ENCODE results near the gene PLCD4.

Gene PLCD4

DNA sequence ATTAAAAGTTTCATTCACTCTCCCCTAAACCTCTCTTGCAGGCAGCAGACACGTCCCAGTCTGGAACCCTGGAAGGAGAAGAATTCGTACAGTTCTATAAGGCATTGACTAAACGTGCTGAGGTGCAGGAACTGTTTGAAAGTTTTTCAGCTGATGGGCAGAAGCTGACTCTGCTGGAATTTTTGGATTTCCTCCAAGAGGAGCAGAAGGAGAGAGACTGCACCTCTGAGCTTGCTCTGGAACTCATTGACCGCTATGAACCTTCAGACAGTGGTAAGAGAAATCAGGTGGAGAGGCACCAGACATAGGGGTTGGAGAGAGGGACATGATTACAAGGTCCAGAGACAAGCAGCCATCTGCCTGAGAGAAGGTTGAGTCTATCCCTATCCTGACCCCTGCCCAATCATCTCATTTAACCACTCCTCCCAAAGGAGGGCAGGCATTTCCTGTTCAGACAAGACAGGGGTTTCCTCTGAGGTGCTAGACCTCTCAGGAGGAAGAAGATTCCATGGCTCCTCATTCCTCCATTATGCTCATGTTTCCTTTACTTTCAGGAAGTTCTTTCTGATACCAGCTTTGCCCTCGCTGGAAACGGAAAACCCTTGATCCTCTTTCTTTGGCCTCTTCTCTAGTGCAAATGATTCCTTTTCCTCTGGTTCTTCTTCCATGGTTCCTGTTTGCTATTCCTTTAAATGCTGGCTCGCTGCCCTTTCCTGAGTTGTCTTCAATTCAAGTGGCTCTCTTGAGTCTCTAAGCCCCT, 15.1 kb downstream of the PLCD4 start:
- no peak for DNase-seq

GRCh38 chr2:218623366-218623705, 15.6 kb downstream of the PLCD4 start:
- DNase-seq = no peak

- no peak for DNase-seq
These were observed 18.7 kb downstream of the PLCD4 start for GRCh38 chr2:218626369-218626768.

- no peak for DNase-seq
These were observed 20.2 kb downstream of the PLCD4 start for GRCh38 chr2:218627939-218628338.

DNA sequence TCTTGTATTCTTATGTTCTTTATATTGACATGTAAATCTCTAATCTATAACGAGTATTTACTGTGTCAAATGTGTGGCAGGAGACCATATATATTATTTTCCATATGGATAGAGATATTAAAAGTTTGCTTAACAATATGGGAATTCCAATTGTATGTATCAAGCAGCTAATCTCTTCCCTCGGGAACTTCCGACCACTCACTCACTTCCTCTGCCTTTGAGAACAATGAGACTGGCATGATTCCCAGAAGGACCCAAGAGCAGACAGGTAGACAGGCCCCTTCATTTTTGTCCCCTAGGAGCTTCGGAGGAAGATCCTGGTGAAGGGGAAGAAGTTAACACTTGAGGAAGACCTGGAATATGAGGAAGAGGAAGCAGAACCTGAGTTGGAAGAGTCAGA, 24.1 kb downstream of the PLCD4 start:
- DNase-seq = no peak

- no peak for DNase-seq
These were observed 28.0 kb downstream of the PLCD4 start for GRCh38 chr2:218635719-218636118.

DNA sequence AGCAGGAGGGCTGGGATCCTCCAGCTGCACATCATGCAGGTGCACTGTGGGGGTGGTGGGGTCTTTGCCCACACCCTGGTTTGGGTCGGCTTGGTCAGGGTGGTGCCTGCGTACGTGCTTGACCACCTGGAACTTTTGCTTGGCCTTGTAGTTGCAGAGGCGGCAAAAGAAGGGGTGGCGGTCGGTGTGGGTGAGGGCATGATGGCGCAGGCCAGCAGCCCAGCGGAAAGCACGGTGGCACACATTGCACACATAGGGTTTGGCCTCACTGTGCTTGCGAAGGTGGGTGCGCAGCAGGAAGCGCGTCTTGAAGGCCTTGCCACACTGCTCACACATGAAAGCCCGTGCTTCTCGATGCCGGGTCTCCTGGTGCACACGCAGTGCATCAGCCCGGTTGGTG, 30.7 kb downstream of the PLCD4 start:
- DNase-seq = no peak

- DNase-seq = no peak
These were observed 34.5 kb downstream of the PLCD4 start for GRCh38 chr2:218642121-218642656.

DNA sequence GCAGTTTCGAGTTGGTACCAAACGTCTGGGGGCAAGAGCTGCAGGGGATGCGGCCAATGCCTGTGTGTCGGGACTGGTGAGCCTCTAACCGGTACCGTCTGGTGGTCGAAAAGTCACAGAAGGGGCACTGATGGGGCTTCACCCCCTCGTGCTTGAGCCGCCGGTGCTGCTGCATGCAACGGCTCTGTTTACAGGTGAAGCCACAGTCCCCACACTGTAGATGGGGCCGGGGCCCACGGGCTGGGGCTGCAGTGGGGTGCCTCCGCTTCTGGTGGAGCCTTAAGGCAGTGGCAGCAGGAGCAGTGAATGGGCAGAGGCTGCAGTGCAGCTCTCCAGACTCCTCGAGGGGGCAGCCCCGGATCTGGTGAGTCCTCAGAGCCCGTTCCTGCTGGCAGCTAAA, 35.1 kb downstream of the PLCD4 start:
- DNase-seq = no peak

- DNase-seq = no peak
These were observed 36.1 kb downstream of the PLCD4 start for GRCh38 chr2:218643751-218644310.

DNA sequence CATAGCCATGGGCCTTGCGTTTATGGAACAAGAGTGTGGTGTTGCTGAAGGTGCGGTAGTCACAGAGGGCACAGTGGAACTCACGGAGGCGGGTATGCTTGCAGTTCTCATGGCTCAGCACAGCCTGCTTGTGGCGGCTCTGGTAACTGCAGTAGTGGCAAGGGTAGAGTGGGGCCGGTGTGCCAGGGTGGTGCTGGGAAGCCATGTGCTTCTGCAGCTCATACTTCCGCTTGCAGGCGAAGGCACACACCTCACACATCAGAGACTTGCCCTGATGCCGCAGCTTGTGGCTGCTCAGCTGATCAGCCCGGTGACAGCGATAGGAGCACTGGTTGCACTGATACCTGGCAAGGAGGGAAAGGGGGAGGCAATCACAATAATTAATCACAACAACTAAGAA, 37.0 kb downstream of the PLCD4 start:
- no peak for DNase-seq

GRCh38 chr2:218645126-218645525, 37.4 kb downstream of the PLCD4 start:
- DNase-seq = no peak

- DNase-seq = peak; percentile 68
These were observed 40.5 kb downstream of the PLCD4 start for GRCh38 chr2:218648088-218648786.

DNA sequence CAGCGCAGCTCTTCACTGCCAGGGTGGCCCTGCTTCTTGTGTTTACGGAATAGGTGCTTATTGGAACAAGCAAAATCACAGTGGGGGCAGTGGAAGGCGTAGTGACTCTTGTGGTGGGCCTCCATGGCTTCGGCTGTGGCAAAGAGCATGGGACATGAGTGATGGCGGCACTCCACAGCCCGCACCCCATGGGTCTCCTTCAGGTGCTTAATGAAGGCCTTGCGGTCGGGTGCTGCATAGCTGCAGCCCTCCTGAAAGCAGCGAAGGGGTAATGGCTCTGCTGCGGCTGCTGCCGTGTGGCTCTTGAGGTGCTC, 41.0 kb downstream of the PLCD4 start:
- DNase-seq = no peak

GRCh38 chr2:218655751-218656150, 48.1 kb downstream of the PLCD4 start:
- no peak for DNase-seq

DNA sequence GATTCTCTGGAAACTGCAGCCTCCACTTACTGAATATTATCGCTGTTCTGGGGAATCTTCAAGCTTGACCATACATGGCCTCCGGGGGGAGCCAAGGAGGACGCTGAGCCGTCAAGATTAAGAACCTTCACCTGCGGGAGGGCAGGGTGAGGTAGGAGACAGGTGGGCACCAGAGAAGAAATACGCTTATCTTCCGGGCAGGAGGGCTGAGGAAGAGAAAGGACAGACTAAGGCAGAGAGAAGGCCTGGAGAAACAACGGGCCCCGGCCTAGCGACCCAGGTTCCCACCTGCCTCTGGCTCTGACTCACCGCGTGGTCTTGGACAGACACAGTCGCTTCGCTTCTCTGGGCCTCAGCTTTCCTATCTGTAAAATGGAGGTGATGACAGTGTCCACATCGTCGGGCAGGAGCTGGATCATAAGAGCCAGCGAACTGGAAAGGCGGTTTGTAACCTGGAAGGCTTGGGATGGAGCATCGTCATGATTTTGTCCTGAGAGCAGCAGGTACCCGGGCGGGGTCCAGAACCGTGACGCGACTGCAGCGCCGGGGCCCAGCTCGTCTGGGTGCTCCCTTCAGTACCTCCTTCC, 51.1 kb downstream of the PLCD4 start:
- DNase-seq = peak; percentile 25

DNA sequence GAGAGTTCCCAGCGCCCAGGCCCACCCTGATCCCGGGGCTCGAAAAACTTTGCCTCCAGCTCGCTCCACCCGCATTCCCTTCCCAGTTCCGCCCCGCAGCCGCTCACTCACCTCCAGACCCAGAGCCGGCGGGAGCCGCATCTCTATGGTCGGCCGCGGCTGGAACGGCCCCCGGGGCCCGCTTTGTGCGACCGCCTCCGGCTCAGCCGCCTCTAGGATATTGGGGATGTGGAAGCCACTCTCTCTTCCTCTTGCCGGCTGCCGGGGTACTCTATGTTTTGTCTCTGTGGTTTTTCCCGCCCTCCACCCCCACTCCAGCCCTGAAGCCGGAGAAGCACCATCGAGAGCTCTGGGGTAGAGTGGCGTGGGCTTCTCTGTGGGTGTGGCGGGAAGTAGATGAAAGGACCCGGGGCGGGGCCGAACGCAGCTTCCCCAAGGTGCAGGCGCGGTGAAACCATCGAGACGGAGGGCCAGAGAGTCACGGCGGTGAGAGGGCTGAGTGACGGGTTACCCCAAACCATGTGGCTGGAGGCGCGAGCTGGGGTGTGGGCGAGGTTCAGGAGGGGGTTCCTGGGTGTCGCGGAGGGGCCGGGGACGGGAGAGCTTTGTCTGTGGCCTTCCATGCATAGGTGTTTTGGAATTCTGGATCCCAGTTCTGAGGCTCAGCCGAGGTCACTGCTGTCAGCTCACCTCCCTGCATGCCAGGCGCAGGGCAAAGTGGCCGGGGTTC, 51.7 kb downstream of the PLCD4 start, which contains the start of the genes BCS1L and ZNF142:
TSS of gene BCS1L (plus strand) at position 426 of the 730 bp plus-strand sequence. CDS start 1,305 bp downstream, outside the sequence.
TSS of gene ZNF142 (minus strand) at position 366 of the 730 bp plus-strand sequence. CDS start 3,194 bp downstream, outside the sequence.
- DNase-seq = peak; percentile 91

- no peak for DNase-seq
These were observed 52.3 kb downstream of the PLCD4 start for GRCh38 chr2:218659988-218660358.

GRCh38 chr2:218662377-218662776, 54.7 kb downstream of the PLCD4 start:
- DNase-seq = no peak

DNA sequence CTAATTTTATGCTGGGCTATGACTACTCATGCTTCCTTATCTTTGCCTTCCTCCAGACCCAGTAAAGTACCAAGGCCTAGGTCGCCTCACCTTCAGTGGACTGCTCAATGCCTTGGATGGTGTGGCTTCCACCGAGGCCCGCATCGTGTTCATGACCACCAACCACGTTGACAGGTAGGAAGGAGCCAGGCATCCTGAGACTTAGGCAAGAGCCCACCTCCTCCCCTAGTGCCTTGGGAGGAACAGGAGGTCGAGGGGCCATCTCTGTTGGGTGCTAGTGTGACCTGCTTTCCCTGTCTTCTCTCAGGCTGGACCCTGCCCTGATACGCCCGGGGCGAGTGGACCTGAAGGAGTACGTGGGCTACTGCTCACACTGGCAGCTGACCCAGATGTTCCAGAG, 55.1 kb downstream of the PLCD4 start:
- DNase-seq = no peak

- DNase-seq = no peak
These were observed 56.2 kb downstream of the PLCD4 start for GRCh38 chr2:218663901-218664300.

DNA sequence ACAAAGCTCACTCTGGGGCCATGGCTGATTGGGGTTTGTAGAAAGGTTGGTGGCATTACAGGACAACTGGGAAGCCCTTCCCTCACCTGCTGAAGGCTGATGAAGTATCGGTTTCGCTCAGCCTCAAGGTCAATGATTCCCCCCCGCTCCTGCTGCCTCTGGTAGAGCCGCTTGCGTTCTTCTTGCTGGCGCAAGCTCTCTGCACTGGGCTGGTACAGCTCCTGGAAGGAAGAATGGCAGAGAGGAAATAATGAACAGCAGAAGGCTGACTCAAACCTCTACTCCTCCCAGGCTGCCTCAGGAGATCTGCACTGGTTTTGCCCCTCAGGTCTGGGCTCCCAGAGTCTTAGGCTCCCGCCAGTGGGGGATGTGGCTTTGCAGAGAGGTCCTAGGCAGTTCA, 57.0 kb downstream of the PLCD4 start:
- no peak for DNase-seq

- DNase-seq = no peak
These were observed 63.5 kb downstream of the PLCD4 start for GRCh38 chr2:218671097-218671653.

Data from NCI-H1694 treated with DMSO at 0.1 percent for 48 hours (cell line).